Left lung (tissue), 10 donors: Measurements from ENCODE around the gene C1orf115. TPM values are rescaled to one million over a fixed set of nuclear protein-coding genes. Genes with fewer than 3 reads are reported as not detected.

Experiments used
- ATAC-seq: fragments of 200-7000 bp; cut with Tn5 transposase; one replicate; pipeline ENCODE4 v1.9.1; 2020; ENCODE audit warnings: moderate library complexity
- DNase-seq, 4 donors: peaks; one replicate each; pipeline ENCODE4 v3.0.0-alpha.2; 2013 to 2020
- H3K27ac ChIP-seq, 2 donors: fragments of 200-600 bp; sonication (generic) in 1 of 2; one replicate each; pipeline versions ENCODE4 v1.5.0 to v1.8.0; 2020 to 2021
- H3K27me3 ChIP-seq, 2 donors: fragments of 200-600 bp; sonication (generic) in 1 of 2; one replicate each; pipeline versions ENCODE4 v1.5.0 to v1.8.0; 2020 to 2021
- H3K36me3 ChIP-seq, 2 donors: fragments of 200-600 bp; sonication (generic) in 1 of 2; one replicate each; pipeline versions ENCODE4 v1.5.0 to v1.8.0; 2020 to 2021
- H3K4me1 ChIP-seq, 2 donors: fragments of 200-600 bp; one replicate each; pipeline ENCODE4 v1.8.0; 2021
- H3K4me3 ChIP-seq, 2 donors: fragments of 200-600 bp; sonication (generic) in 1 of 2; one replicate each; pipeline versions ENCODE4 v1.5.0 to v1.8.0; 2020 to 2021; ENCODE audit warnings: mild to moderate bottlenecking in 1 of 2
- H3K9me3 ChIP-seq, 2 donors: fragments of 200-600 bp; sonication (generic) in 1 of 2; one replicate each; pipeline versions ENCODE4 v1.5.0 to v1.8.0; 2020 to 2021
- CTCF ChIP-seq, 2 donors: fragments of 200-600 bp; sonication (generic) in 1 of 2; IDR thresholded peaks; one replicate each; pipeline versions ENCODE4 v1.5.0 to v1.8.0; 2021; ENCODE audit warnings: antibody characterized with exemption in 2 of 2
- intact Hi-C, 2 donors: fragments of 100-400 bp; cut with DNase I; formaldehyde crosslinking; loops; one replicate each; pipeline versions ENCODE4 v1.11.2 to v1.14.2; 2022
- polyA plus RNA-seq, 6 donors: library from polyadenylated mRNA; unstranded; fragments of 120-200 nt; gene quantifications; one replicate each; pipeline ENCODE4 v1.2.1, GENCODE V29; 2013; ENCODE audit not compliant: insufficient read length in 6 of 6
- total RNA-seq, 2 donors: library from RNA; stranded (reverse); fragmentation: NEBNext Ultra II Directional; extraction: Animal tissue kit (Norgen Biotek cat#: 25700); gene quantifications; one replicate each; pipeline ENCODE4 v1.2.1, GENCODE V29; 2021
- donor health status: DM: no; HTN: yes; CAD: no.
- donor health status: DM: no; HTN: no; CAD: no.

Gene C1orf115
- total and polyA plus RNA-seq, 8 donors, result 13.1 to 25.0 (median 19.0) TPM

- no peak for TF ChIP-seq CTCF (IDR thresholded peaks at IDR 0.05)
- peaks cover 0 to 2% of the 10 kb centered on the region in 2 donors for H3K4me1 ChIP-seq
- H3K27ac ChIP-seq, result no peak overlapping the region
- no peak overlapping the region for H3K4me3 ChIP-seq
- no peaks in the 10 kb centered on the region for H3K9me3 ChIP-seq
- ATAC-seq (no peak), DNase-seq (peak in 1 of 4 donors; percentile 65)
- intact Hi-C loops, result no loop called here
- H3K36me3 ChIP-seq, result peaks cover 0 to 8% of the 10 kb centered on the region in 2 donors
- peaks cover 0 to under 1% of the 10 kb centered on the region in 2 donors for H3K27me3 ChIP-seq
Observed at GRCh38 chr1:220697326-220697725, 7.2 kb downstream of the C1orf115 start.

GRCh38 chr1:220698607-220699016, 8.4 kb downstream of the C1orf115 start:
- Histone ChIP-seq H3K27me3 (no peaks in the 10 kb centered on the region), H3K4me3 (no peak overlapping the region), H3K4me1 (no peaks in the 10 kb centered on the region), H3K27ac (no peak overlapping the region), H3K9me3 (no peaks in the 10 kb centered on the region), H3K36me3 (peaks cover 0 to 8% of the 10 kb centered on the region in 2 donors)
- DNase-seq, result no peak
- ATAC-seq, result no peak
- intact Hi-C loops, result no loop called here
- TF ChIP-seq CTCF (IDR thresholded peaks at IDR 0.05), result no peak

- DNase-seq (no peak), ATAC-seq (no peak)
- H3K4me1 ChIP-seq, result no peaks in the 10 kb centered on the region
- intact Hi-C loops, result no loop called here
- peaks cover 0 to 8% of the 10 kb centered on the region in 2 donors for H3K36me3 ChIP-seq
- TF ChIP-seq CTCF (IDR thresholded peaks at IDR 0.05), result no peak
- H3K27me3 ChIP-seq, result no peaks in the 10 kb centered on the region
- H3K9me3 ChIP-seq, result no peaks in the 10 kb centered on the region
- no peak overlapping the region for H3K4me3 ChIP-seq
- H3K27ac ChIP-seq, result no peak overlapping the region
Observed at GRCh38 chr1:220699044-220699443, 8.9 kb downstream of the C1orf115 start.

GRCh38 chr1:220700556-220701179, 10.5 kb downstream of the C1orf115 start:
- DNase-seq, result peak in 1 of 4 donors; percentile 64

GRCh38 chr1:220701974-220702373, 11.8 kb downstream of the C1orf115 start:
- Histone ChIP-seq H3K27me3 (no peaks in the 10 kb centered on the region), H3K4me3 (no peak overlapping the region), H3K9me3 (no peaks in the 10 kb centered on the region), H3K27ac (no peak overlapping the region), H3K4me1 (no peaks in the 10 kb centered on the region), H3K36me3 (peaks cover 0 to 5% of the 10 kb centered on the region in 2 donors)
- intact Hi-C loops, result no loop called here
- no peak for TF ChIP-seq CTCF (IDR thresholded peaks at IDR 0.05)
- DNase-seq (no peak), ATAC-seq (no peak)

More at GRCh38 chr1:220700556-220701179, 10.5 kb downstream of the C1orf115 start:
- no peaks in the 10 kb centered on the region for H3K4me1 ChIP-seq
- no peak for TF ChIP-seq CTCF (IDR thresholded peaks at IDR 0.05)
- ATAC-seq, result no peak
- no peaks in the 10 kb centered on the region for H3K9me3 ChIP-seq
- peaks cover 0 to 8% of the 10 kb centered on the region in 2 donors for H3K36me3 ChIP-seq
- no peak overlapping the region for H3K4me3 ChIP-seq
- H3K27ac ChIP-seq, result no peak overlapping the region
- intact Hi-C loops, result no loop called here
- H3K27me3 ChIP-seq, result no peaks in the 10 kb centered on the region
